DMS153 treated with DMSO at 0.1 percent for 48 hours (cell line): ENCODE data around the gene PPP2R1B.
"Not testable (repeated sequence)": the region's sequence is repeated elsewhere in the genome, so short reads cannot be mapped to it uniquely, and the experiment has no call there.

Source experiments
- DNase-seq: peaks from one replicate; lab custom pipeline; 2025; ENCODE audit not compliant: unreplicated experiment; lab: John Stamatoyannopoulos, UW

PPP2R1B gene

DNA sequence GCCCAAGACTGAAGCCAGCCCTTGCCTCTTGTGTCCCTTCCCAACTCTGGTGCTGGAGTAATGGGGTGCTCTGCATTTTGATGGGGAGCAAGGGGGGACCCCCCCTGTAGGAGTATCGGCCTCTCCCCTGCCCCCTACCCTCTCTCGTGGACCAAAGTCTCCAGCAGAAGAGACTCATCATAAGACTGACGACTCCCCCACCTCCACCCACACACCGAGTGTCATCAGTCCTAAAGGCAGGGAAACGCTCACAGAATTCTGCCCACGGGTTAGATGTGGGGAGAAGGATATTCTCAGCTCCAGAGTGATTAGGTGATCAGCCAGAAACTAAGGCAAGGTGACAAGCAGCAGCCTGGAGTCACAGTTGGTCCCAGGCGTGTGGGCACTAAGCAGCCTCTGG is 38.8 kb downstream of the PPP2R1B start:
- DNase-seq = no peak

DNA sequence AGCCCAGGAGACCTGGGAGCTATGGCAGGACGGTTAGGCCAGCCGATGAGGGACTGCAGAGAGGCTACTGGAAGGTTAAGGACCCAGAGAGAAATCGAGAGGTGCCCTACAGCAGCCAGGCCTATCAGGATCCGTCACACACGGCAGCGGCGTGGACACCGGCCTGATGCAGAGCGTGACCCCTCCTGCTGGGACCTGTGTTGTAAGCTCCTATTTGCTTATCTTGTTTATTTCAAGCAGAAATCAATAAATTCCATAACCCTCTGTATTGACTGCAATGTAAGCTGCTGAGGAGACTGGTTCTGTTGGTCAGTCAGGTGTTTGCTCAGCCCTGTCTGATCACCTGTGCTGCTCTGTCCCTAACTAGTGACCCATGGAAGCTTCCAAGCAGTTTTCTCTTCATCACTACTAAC is 39.9 kb downstream of the PPP2R1B start:
- DNase-seq = no peak

DNA sequence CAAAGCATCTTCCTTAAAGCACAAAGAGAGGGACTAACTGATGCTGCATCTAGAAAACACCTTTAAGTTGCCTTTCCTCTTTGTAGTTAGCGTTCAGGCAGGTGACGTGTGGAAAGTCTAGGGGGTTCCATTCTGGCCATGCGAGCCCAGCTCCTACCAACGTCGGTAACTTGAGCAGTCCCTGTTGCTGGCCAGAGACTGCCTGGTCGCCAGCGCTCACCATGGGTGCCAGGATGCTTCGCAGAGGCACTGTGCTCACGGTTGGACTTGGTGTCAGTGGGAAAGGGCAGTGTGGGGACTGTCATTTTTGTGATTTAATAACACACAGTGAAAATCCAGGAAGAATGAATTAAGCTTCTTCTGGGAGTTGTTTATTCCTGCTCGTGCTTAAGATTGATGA is 40.6 kb downstream of the PPP2R1B start:
- no peak for DNase-seq

DNA sequence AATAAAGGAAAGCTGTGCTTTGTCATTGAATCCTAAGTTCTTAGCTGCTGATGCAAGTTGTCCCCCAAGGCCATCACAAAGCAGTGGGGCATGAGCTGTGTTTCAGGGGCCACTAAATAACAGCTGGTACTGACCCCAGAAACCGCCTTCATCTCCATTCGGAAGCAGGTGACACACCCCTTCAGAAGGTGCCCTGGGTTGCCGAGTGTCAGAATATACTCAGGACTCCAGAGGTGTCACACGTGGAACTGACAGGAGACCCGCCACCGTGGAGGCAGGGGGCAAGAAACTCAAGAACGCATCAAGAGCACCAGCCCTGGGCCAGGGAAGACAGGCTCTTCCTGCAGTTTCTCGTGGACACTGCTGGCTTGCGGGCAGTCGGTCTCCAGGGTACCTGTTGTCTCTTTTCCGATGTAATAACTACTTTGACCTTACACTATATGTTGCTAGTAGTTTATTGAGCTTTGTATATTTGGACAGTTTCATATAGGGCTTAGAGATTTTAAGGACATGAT is 41.5 kb downstream of the PPP2R1B start:
- no peak for DNase-seq

DNA sequence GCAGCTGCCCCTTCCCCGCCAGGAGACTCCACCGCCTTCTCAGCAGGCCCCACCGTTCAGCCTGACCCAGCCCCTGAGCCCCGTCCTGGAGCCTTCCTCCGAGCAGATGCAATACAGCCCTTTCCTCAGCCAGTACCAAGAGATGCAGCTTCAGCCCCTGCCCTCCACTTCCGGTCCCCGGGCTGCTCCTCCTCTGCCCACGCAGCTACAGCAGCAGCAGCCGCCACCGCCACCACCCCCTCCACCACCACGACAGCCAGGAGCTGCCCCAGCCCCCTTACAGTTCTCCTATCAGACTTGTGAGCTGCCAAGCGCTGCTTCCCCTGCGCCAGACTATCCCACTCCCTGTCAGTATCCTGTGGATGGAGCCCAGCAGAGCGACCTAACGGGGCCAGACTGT is 42.6 kb downstream of the PPP2R1B start:
- no peak for DNase-seq

DNA sequence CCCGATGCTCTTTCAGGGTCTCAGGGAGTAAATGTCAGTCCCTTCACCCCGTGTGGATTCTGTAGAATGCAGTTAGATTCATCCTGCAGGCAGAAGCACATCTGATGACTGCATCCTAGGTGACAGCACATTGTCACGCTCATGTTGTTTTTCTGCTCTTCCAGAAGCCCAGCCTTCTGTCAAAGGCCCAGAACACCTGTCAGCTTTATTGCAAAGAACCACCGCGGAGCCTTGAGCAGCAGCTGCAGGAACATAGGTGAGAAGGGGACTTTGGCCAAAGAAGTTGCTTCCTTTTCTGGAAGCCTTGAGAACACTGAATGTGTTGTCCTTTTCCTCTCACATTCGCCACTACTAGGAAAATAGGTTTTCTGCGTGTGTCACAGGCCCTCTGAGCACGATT is 43.7 kb downstream of the PPP2R1B start:
- no peak for DNase-seq

DNA sequence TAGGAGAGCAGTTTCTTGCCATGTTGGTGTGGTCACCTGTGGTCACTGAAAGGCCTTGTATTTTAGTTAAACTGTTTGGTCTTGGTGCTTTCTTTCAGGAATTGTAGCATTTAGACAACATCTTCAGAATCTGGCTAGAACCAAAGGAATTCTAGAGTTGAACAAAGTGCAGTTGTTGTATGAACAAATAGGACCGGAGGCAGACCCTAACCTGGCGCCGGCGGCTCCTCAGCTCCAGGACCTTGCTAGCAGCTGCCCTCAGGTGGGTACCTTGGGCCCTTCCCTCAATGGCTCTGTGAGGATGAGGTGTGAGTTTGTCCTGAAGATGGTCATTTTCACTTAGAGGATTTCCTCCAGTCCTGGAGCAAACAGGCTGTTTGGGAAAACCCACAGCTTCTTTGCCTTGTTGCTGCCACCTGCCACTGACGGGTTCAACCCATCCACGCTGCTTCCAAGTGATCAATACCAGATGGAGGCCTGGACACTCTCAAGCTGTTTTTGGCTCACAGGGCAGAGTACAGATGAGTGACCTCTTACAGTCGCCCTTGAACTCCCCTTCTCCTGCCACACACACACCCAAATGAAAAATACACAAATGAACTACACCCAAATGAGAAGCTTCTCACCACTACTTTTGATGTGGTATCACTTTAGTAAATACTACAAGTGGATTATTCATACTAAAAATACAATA is 45.2 kb downstream of the PPP2R1B start:
- no peak for DNase-seq

DNA sequence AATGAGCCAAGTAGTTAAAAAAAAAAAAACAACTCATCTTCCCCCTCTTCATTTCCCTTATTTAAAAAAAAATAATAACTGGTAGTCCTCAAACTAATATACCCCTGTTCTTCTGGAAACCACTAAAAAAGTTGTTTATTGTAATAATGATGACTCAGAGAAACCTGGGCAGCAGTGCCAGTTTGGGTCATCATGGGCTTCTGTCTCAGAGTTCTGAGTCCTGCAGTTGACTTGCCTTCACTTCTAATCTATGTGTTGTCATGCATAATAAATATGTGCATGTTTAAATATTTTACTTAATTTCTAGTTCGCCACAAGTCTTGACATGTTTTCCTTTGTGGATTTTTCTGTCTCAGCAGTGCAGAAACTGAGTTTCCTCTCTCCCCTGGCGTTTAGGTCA is 46.8 kb downstream of the PPP2R1B start:
- DNase-seq = no peak

DNA sequence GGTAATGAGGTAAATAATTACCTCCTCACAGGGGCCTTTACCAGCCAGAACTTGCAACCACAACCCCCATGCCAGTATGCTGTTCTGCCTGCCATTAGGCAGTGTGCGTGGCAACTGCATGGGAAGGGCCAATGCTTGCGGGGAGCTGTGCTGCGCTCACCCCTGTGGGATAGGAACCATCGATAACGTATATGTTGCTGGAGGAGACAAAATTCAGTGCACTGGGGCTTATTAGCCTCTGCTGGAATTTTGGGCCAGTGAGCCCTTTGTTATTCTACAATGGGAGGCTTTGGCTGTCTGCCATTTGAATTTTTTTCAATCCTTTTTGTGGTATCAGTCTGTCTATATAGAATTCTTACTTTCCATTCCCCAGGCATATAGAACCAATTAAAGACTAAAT is 47.3 kb downstream of the PPP2R1B start:
- DNase-seq = no peak

DNA sequence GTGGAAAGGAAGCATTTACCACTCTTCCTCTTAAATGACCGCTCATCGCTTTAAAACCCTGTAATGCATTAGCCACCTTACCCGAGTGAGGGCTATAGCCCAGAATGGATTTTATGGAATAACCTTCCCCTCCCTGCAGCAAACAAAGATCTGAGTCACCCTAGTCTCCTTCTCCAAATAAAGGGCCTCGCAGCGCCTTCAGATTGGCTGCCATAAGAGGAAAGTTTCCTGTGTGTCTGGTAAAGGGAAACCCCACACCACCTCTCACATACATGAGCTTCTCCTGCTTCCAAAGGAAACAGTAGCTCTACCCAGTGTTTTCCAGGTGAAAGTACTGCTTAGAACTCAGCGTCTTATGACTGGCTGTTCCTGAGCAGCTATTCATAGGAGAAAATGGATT is 47.8 kb downstream of the PPP2R1B start:
- DNase-seq = no peak

DNA sequence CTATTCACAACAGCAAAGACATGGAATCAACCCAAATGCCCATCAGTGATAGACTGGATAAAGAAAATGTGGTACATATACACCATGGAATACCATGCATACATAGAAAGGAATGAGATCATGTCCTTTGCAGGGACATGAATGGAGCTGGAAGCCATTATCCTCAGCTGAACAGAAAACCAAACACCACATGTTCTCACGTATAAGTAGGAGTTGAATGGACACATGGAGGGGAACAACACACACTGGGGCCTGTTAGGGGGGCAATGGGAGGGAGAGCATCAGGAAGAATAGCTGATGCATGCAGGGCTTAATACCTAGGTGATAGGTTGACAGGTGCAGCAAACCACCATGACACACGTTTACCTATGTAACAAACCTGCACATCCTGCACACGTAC is 48.5 kb downstream of the PPP2R1B start:
- DNase-seq = not testable (repeated sequence)

DNA sequence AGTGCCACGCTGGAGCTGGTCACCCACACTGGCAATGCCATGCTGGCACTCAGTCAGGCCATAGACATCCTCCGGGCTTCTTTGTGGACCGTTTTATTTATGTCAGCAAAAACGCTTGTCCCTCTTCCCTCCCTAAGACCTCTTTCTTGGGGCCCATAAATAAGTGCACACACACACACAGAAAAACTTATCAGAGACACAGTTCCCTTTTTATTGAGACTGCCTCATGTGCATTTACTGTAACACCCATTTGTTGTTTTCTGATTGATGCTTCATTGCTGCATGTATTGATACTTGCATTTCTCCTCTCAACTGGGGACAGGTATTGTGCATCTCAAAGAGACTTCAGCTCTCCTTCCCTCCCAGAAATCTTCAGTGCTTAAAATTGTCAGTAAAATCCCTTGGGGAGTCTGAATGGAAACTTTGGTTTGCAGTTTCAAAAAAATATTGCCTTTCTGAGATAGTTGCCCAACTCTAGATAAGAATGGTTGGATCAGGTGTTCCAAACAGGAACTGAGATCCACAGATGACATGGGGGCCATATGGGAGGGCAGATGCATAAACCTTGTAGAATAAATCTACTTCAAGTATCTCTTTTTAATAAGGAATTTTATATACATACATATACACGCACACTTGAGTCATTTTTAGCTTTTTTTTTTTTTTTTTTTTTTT is 50.9 kb downstream of the PPP2R1B start:
- DNase-seq = no peak

DNA sequence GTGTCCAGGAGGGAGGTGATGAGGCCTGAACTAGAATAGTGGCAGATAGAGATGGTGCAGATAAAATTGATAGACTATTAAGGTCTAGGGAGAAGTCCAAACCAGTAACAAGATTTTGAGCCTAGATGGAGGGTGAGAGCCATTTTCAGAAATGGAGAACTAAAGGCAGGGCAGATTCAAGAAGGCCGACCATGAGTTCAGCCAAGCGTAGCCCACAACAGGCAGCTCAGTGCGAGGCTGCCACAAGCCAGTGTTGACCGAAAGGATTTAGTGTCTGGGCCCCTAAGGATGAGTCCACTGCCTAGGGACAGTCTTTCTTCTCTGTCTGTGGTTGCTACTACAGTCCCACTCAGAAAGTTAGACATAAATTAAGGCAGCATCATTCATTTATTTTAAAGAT is 51.7 kb downstream of the PPP2R1B start:
- no peak for DNase-seq

DNA sequence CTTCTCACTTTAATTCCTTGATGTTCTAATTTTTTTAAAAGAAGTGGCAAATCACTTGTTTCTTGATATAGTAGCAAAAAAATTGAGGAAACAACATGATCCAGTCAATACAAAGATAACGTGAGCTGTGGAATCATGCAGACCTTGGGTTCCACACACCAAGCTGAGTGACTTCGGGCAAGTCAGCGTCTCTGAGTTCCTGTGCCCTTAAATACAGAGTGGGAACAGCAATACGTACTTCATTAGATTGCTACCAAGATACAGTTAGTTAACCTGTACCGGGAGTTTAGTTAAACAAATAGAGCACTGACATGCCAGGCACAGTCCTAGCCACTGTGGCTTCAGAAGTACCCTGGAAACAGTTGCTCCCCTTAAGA is 58.5 kb downstream of the PPP2R1B start:
- DNase-seq = no peak

DNA sequence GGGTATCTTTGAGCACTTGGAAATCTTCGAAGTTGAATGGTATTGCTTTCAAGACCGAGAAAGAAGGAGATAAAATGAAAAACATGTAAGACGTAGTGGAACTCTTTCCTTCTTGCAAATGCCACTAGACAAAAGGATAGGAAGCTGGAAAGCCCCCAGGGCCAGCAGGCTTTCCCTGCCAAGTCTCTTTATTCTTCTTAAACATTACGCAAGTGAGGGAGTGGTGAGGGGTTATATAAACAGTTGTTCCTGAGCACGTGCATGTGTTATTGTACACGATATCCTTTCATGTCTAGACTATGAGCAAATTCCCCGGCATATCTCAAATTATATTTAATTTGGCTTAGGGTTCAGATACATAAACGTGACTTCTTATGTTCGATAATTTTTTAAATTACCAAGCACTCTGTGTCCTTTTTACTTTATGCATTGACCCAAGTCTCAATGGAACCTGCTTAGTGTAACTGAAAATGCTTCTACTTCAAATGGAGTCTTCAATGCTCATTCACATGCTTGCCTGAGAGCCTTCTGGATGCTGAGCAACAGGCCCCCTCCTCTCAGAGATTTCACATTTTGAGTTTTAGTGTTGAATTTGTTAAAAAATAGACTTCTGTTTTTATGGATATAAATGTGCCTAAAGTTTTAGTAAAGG is 59.0 kb downstream of the PPP2R1B start:
- no peak for DNase-seq

DNA sequence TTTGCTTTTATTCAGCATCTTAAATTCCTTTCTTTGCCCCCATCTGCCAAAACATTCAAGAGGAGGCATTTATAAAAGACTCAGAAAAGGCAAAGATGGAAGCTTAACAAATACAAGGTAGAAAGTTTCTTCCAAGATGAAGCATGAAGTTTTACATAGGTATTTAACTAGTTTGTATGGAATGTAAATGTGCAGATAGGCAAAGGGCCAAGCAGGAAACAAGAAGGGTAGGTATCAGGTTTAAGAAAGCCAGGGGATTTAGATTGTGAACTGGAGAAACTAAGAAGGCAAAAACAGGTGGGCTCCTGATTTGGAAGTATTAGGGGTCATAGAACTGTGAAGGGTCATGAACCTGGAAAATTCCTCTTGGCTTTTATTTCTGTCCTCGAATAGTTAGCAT is 62.6 kb downstream of the PPP2R1B start:
- no peak for DNase-seq

DNA sequence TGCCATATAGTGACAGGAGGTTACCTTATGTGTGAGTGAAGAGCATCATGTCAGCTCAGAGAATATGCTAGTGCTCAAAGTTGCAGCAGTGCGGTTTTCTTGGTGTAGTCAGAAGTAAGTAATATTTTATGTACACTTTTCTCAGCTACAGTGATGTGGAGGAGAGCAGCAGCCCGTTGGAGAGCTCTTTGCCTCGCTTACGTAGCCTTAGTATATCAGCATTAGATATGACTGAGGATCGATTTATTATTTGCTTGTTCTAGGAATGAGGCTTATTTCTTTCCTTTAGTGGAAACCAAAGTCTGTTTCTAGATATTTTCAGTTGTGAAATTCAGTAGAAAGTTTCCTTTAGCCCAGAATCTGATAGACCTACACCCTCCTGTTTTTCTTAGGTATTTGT is 63.6 kb downstream of the PPP2R1B start:
- no peak for DNase-seq

DNA sequence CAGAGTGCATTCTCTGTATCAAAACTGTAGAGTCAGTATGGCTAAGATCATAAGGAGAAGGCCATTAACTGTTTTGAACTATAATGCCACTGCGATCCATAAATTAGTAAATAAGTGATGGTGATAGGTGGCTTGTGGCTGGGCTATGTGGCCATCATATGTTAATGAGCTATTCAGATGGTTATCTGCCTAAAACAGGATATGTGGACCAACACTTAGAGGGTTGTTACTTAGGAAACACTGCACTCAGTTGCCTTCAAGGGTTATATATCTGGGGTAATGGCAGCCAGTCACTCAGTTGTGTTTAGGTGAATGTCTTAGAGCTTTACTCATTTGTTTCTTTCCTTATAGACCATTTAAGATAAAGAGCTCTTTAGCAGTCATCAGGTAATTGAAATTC is 66.0 kb downstream of the PPP2R1B start:
- DNase-seq = no peak

DNA sequence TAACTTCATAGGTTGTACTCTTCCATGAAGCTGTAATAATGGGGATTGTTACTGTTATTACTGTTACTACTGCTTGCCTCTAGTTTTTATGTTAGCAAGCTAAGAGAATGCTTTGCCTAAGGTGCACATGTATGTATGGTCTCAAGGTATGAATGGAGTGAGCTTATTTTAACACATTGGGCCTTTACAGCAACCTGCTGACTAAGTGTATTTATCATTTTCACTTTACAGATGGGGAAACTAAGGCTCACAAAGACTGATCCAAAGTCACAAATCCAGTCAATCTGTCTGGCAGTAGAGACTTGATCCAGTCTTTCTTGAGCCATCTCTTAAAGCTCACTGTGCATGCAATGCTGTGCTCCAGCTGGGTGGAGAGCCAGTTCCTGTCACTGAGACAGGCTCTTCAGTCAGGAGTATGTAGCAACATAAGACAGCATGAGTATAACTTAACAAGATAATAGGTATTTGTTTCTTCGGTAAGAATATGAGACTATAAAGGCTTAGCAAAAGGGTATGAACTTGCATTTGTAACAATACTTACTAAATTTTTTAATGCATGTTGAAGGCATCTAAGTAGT is 66.5 kb downstream of the PPP2R1B start:
- no peak for DNase-seq

DNA sequence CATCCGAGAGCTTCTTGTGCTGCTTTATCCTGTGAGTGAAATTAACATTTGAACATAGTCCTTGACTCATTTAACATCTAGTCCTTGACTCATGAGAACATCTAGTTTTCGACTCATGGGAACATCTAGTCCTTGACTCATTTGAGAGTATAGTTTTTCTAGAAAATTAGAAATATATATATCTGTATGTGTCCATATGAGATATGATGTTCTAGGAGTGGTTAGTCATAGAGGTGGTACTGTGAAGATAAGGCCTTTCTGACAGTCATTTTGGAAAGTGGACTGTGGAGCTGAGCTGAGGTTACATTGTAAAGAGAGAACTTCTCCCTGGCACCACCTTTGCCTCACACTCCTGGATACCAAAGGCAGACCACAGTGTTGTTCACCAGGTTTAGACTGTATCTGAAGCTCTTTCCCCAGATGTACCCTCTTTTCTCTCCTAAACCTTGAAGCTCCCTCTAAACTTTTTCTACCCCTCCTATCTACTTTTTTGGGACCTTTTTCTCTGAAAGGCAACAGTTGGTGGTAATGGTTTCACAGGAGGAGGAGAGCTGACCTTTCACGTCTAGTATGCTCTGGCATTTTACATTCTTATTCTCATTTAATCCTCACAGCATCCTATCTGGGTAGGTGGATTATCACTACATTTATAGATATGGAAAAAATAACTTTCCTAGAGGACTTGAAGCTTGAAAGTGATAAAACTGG is 67.2 kb downstream of the PPP2R1B start:
- DNase-seq = no peak

DNA sequence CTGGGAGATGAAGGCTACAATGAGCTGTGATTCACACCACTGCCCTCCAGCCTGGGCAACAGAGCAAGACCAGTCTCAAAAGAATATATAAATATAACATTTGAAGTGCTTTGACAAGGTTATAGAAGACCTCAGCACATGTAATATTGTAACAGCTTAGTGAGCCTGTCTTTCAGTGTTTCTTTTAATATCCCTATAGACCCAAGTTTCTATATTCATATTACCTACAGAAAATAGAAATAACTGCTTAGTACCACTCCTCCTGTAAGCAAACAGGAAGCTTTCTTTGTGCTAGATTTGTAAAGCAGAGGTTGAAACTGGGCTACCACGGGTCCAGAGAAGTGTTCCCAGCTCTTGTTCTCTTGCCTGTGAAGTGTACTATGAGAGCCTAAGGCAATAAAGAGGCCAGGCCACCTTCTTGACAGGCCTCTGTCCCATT is 68.2 kb downstream of the PPP2R1B start:
- DNase-seq = no peak
